GM10248 (cell line): Measurements from ENCODE around the gene FGD3.

Experiments
- CTCF ChIA-PET: fragments of 300-600 bp; sonication (Branson Sonifier 250); formaldehyde crosslinking; extraction: SDS; loops from one replicate; lab custom pipeline; 2021; ENCODE audit warnings: antibody characterized with exemption; lab: Yijun Ruan, JAX
- POLR2A ChIA-PET: fragments of 350-650 bp; sonication (Branson Sonifier 250); formaldehyde crosslinking; extraction: SDS; loops from one replicate; lab custom pipeline; 2020; ENCODE audit warnings: antibody characterized with exemption; lab: Yijun Ruan, JAX
- DNase-seq: peaks from one replicate; pipeline ENCODE4 v3.0.0; 2012; ENCODE audit errors: extremely low spot score
- TF ChIP-seq, protein P1 (sequence below): IDR thresholded peaks from 2 replicates; pipeline ENCODE4 v1.5.1; 2012; ENCODE audit warnings: mild to moderate bottlenecking, low read depth; ENCODE audit errors: extremely low read depth, missing control alignments, control extremely low read depth

FGD3 gene

DNA sequence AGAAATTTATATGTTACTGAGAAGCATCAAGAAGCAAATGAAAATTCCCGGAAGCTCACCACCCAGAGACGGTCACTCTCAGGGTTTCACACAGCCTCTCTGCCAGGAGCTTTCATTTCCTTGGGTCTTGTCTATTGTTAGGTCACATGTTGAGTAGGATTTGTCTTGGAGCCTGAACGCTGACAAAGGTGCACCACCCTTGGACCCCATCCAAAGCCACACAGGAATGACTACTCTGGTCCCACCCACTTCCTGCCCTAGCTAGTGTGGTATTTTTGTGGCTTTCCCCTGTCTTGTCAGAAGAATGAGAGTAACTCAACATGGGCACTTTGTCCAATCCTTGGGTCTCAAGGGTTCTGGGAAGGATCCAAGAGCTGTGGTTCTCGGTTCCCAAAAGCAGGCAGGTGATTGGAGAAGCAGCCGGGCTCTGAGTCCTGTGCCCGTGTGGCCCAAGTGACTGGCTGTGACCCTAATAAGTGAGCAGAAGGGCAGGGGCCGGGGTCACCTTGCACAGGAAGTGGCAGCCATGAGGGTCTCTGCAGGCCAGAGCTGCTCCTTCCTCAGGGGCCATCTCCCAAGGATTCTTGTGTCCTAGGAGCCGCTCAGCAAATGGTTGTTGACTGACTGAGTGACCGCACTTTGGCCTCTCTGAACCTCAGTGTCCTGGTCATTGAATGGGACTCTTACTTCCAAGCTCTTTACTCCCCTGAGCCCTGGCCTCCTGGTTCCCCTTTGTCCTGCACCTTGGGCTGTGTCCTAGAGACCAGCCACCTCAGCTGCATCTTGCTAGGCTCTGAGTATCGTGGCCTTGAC lies 6.9 kb downstream of the FGD3 start:
- TF ChIP-seq, protein P1, sequence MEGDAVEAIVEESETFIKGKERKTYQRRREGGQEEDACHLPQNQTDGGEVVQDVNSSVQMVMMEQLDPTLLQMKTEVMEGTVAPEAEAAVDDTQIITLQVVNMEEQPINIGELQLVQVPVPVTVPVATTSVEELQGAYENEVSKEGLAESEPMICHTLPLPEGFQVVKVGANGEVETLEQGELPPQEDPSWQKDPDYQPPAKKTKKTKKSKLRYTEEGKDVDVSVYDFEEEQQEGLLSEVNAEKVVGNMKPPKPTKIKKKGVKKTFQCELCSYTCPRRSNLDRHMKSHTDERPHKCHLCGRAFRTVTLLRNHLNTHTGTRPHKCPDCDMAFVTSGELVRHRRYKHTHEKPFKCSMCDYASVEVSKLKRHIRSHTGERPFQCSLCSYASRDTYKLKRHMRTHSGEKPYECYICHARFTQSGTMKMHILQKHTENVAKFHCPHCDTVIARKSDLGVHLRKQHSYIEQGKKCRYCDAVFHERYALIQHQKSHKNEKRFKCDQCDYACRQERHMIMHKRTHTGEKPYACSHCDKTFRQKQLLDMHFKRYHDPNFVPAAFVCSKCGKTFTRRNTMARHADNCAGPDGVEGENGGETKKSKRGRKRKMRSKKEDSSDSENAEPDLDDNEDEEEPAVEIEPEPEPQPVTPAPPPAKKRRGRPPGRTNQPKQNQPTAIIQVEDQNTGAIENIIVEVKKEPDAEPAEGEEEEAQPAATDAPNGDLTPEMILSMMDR = no peak
- DNase-seq = no peak
- ChIA-PET POLR2A (no interaction called here), CTCF (interaction anchor here (1.0 to 2.2 kb wide), 6 partner anchors 9 to 163 kb away, joined by 3 to 7 read pairs (median 3); no protein-coding TSS in a partner anchor)

DNA sequence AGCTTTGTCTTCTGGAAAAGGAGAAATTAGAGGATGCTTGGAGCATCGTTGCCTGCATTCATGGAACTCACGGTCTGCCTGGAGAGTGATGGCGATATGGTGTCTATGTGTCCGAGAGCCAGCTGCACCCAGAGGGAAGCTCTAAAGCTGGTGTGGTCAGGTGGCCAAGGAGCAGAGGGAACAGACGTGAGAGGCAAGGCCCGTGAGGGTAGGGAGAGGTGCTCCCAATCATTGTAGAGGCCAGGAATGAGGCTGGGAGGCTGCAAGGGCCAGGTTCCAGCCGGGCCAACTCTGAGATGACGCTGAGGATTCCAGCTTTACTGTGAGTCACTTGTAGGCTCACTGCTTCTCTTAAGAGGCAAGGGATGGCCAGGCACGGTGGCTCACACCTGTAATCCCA lies 7.6 kb downstream of the FGD3 start:
- TF ChIP-seq, protein P1 = no peak
- no peak for DNase-seq
- ChIA-PET POLR2A (no interaction called here), CTCF (interaction anchor here (1.0 to 2.2 kb wide), 5 partner anchors 9 to 164 kb away, joined by 3 to 7 read pairs (median 3); no protein-coding TSS in a partner anchor)

DNA sequence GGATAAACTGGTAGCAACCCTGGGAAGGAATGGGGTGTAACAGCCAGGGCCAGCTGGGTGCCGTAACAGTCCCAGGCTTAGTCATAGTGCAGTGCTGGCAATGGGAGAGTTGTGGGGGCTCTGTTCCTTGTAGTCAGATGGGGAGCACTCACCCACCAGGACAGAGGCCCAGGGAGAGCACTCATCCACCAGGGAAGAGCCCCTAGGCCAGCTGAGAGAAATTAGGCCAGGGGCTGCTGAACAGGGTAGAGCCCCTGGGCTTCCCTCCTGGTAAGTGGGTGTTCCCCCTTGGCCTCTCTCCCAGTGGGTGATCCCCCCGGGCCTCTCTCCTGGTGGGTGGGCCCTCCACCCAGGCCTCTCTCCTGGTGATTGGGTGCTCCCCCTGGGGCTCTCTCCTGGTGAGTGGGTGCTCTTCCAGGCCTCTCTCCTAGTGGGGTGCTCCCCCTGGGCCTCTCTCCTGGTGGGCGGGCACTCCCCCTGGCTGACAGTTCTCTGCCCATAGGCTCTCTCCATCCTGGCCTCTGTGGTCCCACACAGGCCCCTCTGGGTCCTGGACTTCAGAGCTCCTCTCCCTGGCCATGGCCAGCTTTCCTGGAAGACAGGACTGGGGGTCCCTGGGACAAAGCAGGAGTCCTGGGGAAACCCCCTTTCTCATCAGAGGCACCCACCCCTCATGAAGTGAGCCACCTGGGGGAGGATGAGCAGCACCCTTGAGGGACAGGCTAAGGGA lies 13.4 kb downstream of the FGD3 start:
- ChIA-PET POLR2A (no interaction called here), CTCF (no interaction called here)
- no peak for DNase-seq
- TF ChIP-seq, protein P1 = no peak

DNA sequence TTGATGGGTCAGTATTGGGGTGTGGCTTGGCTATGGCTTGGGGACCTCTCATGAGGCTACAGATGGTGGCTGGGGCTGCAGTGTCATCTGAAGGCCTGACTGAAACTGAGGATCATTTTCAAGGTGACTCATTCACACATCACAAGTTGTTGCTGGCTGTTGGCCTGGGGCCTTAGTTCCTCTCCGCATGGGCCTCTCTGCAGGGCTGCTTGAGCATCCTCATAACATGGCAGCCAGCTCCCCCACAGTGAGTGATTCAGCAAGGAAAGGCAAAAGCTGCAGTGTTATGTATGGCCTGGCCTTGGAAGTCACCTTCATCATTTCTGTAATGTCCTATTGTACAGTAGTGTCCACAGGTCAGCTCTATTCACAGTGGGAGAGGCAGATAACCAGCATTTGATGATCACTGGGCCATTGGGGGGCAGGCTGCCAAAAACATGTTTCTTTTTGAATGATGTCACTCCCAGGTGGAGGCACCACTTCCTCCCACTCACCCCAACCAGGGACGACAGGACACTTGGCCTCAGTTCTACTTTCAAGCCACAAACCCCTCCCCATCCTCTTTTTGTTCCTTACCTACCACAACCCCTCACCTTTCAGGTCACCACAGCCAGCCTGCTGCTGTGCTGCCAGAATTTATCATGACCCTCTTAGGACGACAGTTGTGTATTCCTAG lies 14.4 kb downstream of the FGD3 start:
- POLR2A ChIA-PET = no interaction called here
- TF ChIP-seq, protein P1 = no peak
- no peak for DNase-seq
- CTCF ChIA-PET = no interaction called here

DNA sequence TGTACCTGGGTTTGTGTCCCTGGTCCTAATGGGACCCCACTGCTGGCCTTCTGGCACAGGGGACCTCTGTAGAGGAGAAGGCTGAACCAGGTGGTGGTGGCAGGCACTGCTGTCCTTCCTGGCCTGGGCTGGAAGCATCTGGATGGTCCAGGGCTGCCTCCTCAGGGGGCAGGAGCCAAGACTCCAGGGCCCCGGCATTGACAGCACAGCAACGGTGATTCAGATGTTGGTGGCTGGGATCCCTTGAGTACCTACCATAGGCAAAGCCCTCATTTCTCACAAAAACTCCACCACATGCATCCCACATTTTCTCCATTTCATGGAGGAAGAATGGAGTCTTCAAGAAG lies 15.0 kb downstream of the FGD3 start:
- TF ChIP-seq, protein P1 = no peak
- DNase-seq = no peak
- ChIA-PET CTCF (no interaction called here), POLR2A (no interaction called here)

DNA sequence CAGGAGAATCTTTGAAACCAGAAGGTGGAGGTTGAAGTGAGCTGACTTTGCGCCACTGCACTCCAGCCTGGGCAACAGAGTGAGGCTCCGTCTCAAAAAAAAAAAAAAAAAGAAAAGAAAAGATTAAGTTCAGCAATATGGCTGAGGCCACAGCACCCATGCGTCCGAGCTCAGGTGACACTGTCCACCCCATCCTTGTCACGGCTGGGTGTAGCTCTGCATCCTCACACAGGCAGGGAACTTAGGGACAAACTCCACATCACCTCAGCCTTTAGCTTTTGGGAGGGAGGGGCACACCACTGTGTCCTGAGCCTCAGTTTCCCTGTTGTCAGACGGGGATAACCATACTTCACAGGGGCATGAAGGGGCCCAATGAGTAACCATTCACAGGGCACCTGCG lies 15.5 kb downstream of the FGD3 start:
- ChIA-PET CTCF (interaction anchor here (1.7 to 1.8 kb wide), 2 partner anchors 8 to 9 kb away, joined by 3 to 5 read pairs; no protein-coding TSS in a partner anchor), POLR2A (no interaction called here)
- no peak for DNase-seq
- TF ChIP-seq, protein P1 = no peak
